ENCODE results near the gene CLSTN2. TPM values are rescaled to one million over a fixed set of nuclear protein-coding genes. Genes with fewer than 3 reads are reported as not detected.

CLSTN2 gene
- total and polyA plus RNA-seq, 2 of the 8 experiments (the other 6 are each of a cell fraction or from before 2014, with no cell fraction given) = 0.39 to 0.52 TPM

- Histone ChIP-seq H3K56ac (replicated peaks; ENCODE audit: insufficient read length, low read depth, low read length) (no peak overlapping the region), H3K14ac (ENCODE audit: insufficient read length) (no peak overlapping the region), H2BK15ac (ENCODE audit: low read length) (no peak overlapping the region), H3K9me3 (ENCODE audit: insufficient read depth in 2 of 2, low read depth in 1 of 2, low read length in 1 of 2) (no peaks in the 10 kb centered on the region), H3K4ac (replicated peaks; ENCODE audit: insufficient read length, low read depth, low read length) (no peak overlapping the region), H2BK20ac (ENCODE audit: low read length) (no peak overlapping the region), H3K18ac (ENCODE audit: extremely low read depth, low read length) (no peak overlapping the region), H4K91ac (replicated peaks; ENCODE audit: insufficient read length, low read length) (no peak overlapping the region), H4K5ac (ENCODE audit: insufficient read length, low read depth, low read length) (no peak overlapping the region), H3K79me1 (ENCODE audit: low read depth, low read length) (no peaks in the 10 kb centered on the region), H3K23ac (ENCODE audit: insufficient read length) (no peak overlapping the region), H3K27ac (ENCODE audit: low read depth, low read length) (no peak overlapping the region), H3K27me3 (replicated peaks in 1 of 4; ENCODE audit: control insufficient read depth in 3 of 4, extremely low read depth in 1 of 4, insufficient read depth in 3 of 4, low read length in 3 of 4) (no peaks in the 10 kb centered on the region), H3K9ac (replicated peaks in 1 of 4; ENCODE audit: extremely low read depth in 1 of 4, low read depth in 3 of 4, low read length in 3 of 4) (no peak overlapping the region), H4K8ac (ENCODE audit: extremely low read depth, insufficient read depth, low read length) (no peak overlapping the region), H4K20me1 (replicated peaks in 1 of 2; ENCODE audit: control insufficient read depth in 1 of 2, insufficient read depth in 2 of 2, low read length in 2 of 2) (no peaks in the 10 kb centered on the region), H3K36me3 (ENCODE audit: control insufficient read depth in 2 of 4, insufficient read depth in 4 of 4, low read length in 3 of 4) (no peaks in the 10 kb centered on the region), H3K79me2 (ENCODE audit: control insufficient read depth in 1 of 2, insufficient read depth in 2 of 2, low read length in 2 of 2) (no peaks in the 10 kb centered on the region), H2AK5ac (ENCODE audit: low read depth, low read length) (no peak overlapping the region), H2BK5ac (ENCODE audit: low read depth, low read length) (no peak overlapping the region), H3K4me2 (ENCODE audit: insufficient read depth in 1 of 2, low read depth in 2 of 2, low read length in 2 of 2) (no peak overlapping the region), H3K23me2 (ENCODE audit: low read depth, low read length) (no peaks in the 10 kb centered on the region), H3K4me3 (ENCODE audit: extremely low read depth in 1 of 4, insufficient read depth in 2 of 4, low read depth in 3 of 4, low read length in 4 of 4) (no peak overlapping the region), H2BK12ac (ENCODE audit: low read depth, low read length) (no peak overlapping the region), H3K4me1 (replicated peaks in 1 of 4; ENCODE audit: control insufficient read depth in 3 of 4, insufficient read depth in 4 of 4, low read length in 3 of 4) (no peaks in the 10 kb centered on the region; a peak in 1 of 7 replicates), H2BK120ac (replicated peaks; ENCODE audit: low read depth, low read length) (no peak overlapping the region), H2AFZ (ENCODE audit: low read length) (no peak overlapping the region)
- WGBS, 2 experiments (ENCODE audit: extremely low coverage in 1 of 2, insufficient coverage in 1 of 2, insufficient read length in 1 of 2, insufficient replicate concordance in 2 of 2, low coverage in 1 of 2, low lambda C conversion rate in 2 of 2, missing lambda C conversion rate in 1 of 2) = 87% methylated on average over 5 of the region's 5 CpGs; no CpG with 5 or more reads in 1 of the 2 experiments
- FAIRE-seq = no peak
- CTCF ChIA-PET (ENCODE audit: partially characterized antibody) = interaction anchor here (0.9 to 2.0 kb wide), 6 partner anchors 11 to 462 kb away, joined by 3 to 4 read pairs (median 4); no protein-coding TSS in a partner anchor
- POLR2A ChIA-PET (ENCODE audit: partially characterized antibody) = no interaction called here
- DNase-seq (ENCODE audit: low read depth in 1 of 2, low spot score in 2 of 2) = no peak
- TF ChIP-seq TCF12 (IDR thresholded peaks at IDR 0.05; ENCODE audit: low read depth, low read length) = no peak
- no peak for TF ChIP-seq TEAD4 (IDR thresholded peaks at IDR 0.05; ENCODE audit: low read depth, low read length)
- no peak for TF ChIP-seq SP2 (IDR thresholded peaks at IDR 0.05; ENCODE audit: low read length)
- no peak for TF ChIP-seq FOSL1 (IDR thresholded peaks at IDR 0.05; ENCODE audit: insufficient read depth, low read depth, low read length)
- TF ChIP-seq SIRT6 (IDR thresholded peaks at IDR 0.05; ENCODE audit: low read length) = no peak
- no peak for TF ChIP-seq KDM1A (IDR thresholded peaks at IDR 0.05; ENCODE audit: borderline replicate concordance, low read length)
- no peak for TF ChIP-seq SRF (IDR thresholded peaks at IDR 0.05; ENCODE audit: low read depth, low read length)
- no peak for TF ChIP-seq ASH2L (IDR thresholded peaks at IDR 0.05; ENCODE audit: low read length)
- TF ChIP-seq, protein P1, sequence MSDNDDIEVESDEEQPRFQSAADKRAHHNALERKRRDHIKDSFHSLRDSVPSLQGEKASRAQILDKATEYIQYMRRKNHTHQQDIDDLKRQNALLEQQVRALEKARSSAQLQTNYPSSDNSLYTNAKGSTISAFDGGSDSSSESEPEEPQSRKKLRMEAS (IDR thresholded peaks at IDR 0.05) = no peak
- no peak for TF ChIP-seq POLR2A (IDR thresholded peaks at IDR 0.05; ENCODE audit: control extremely low read depth in 1 of 2, low read depth in 2 of 2, low read length in 2 of 2)
- TF ChIP-seq ATF3 (IDR thresholded peaks at IDR 0.05; ENCODE audit: insufficient read depth, low read depth, low read length) = no peak
- no peak for TF ChIP-seq EZH2 (IDR thresholded peaks at IDR 0.05; ENCODE audit: low read depth, low read length, severe bottlenecking)
- no peak for TF ChIP-seq JUND (IDR thresholded peaks at IDR 0.05; ENCODE audit: low read length)
- TF ChIP-seq TAF7 (optimal IDR thresholded peaks at IDR 0.05; ENCODE audit: borderline replicate concordance, low read depth, low read length) = no peak
Measured at GRCh38 chr3:140273542-140274195, 338.7 kb downstream of the CLSTN2 start.

Data from H1 (cell line).